Activated CD8-positive, alpha-beta memory T cell treated with anti-CD3 and anti-CD28 coated beads, Interleukin-2, amount 10 ng/mL, durations not matched to agents 7 days and 5 days (primary cell): ENCODE results near the gene ANKRD63. TPM values are rescaled to one million over a fixed set of nuclear protein-coding genes. Genes with fewer than 3 reads are reported as not detected.
A peak's percentile ranks its signal among the peaks of the same experiment; 100 is the strongest.

Experiments
- ATAC-seq: fragments of 150-1000 bp; cut with Tn5 transposase; one replicate; pipeline ENCODE4 v1.10.0; 2021; ENCODE audit warnings: moderate library complexity
- CTCF ChIA-PET: fragments of 350-600 bp; sonication (Branson Sonifier 250); formaldehyde crosslinking; loops from one replicate; lab custom pipeline; 2021; ENCODE audit warnings: antibody characterized with exemption; lab: Charles Lee
- DNase-seq: peaks from one replicate; pipeline ENCODE4 v3.0.0-alpha.2; 2020
- H3K27ac Mint-ChIP-seq: one replicate; pipeline ENCODE4 v1.8.0; 2021; ENCODE audit warnings: mild to moderate bottlenecking, mixed read lengths
- H3K27me3 Mint-ChIP-seq: one replicate; pipeline ENCODE4 v1.8.0; 2021; ENCODE audit warnings: mixed read lengths
- H3K36me3 Mint-ChIP-seq: one replicate; pipeline ENCODE4 v1.8.0; 2021; ENCODE audit warnings: mild to moderate bottlenecking, mixed read lengths
- H3K4me1 Mint-ChIP-seq: one replicate; pipeline ENCODE4 v1.8.0; 2021; ENCODE audit warnings: mixed read lengths
- H3K4me3 Mint-ChIP-seq: one replicate; pipeline ENCODE4 v1.8.0; 2021; ENCODE audit warnings: mild to moderate bottlenecking, moderate library complexity, mixed read lengths
- H3K9me3 Mint-ChIP-seq: one replicate; pipeline ENCODE4 v1.8.0; 2022; ENCODE audit warnings: low read depth, mixed read lengths
- total RNA-seq, 2 experiments: library from RNA; stranded (reverse); gene quantifications; one replicate each; pipeline ENCODE4 v1.2.3, GENCODE V29; 2021

Gene ANKRD63
- total RNA-seq, 2 experiments from 2014 or later = not detected

GRCh38 chr15:40256638-40257235 lies 26.1 kb downstream of the ANKRD63 start:
- Mint-ChIP-seq H3K27ac (no peak overlapping the region), H3K9me3 (no peaks in the 10 kb centered on the region), H3K4me1 (peaks cover 13% of the 10 kb centered on the region), H3K36me3 (no peaks in the 10 kb centered on the region), H3K4me3 (no peak overlapping the region), H3K27me3 (peaks cover 36% of the 10 kb centered on the region)
- ATAC-seq = peak; percentile 79
- DNase-seq = peak; percentile 58
- CTCF ChIA-PET = interaction anchor here (1.3 to 14.0 kb wide), 4 partner anchors 11 to 81 kb away, joined by 3 to 158 read pairs (median 4); partner anchors contain the start of gene PLCB2

- ATAC-seq = no peak
- CTCF ChIA-PET = interaction anchor here (0.9 to 14.0 kb wide), 3 partner anchors 21 to 38 kb away, joined by 3 to 158 read pairs (median 3); no protein-coding TSS in a partner anchor
- peaks cover 44% of the 10 kb centered on the region for H3K27me3 Mint-ChIP-seq
- H3K4me3 Mint-ChIP-seq = no peak overlapping the region
- no peaks in the 10 kb centered on the region for H3K9me3 Mint-ChIP-seq
- DNase-seq = no peak
- H3K4me1 Mint-ChIP-seq = peaks cover 13% of the 10 kb centered on the region
- H3K36me3 Mint-ChIP-seq = no peaks in the 10 kb centered on the region
- no peak overlapping the region for H3K27ac Mint-ChIP-seq
Measured at GRCh38 chr15:40255033-40255432, 27.8 kb downstream of the ANKRD63 start.

GRCh38 chr15:40254452-40254851 lies 28.4 kb downstream of the ANKRD63 start:
- Mint-ChIP-seq H3K27ac (no peak overlapping the region), H3K4me3 (no peak overlapping the region), H3K4me1 (peaks cover 13% of the 10 kb centered on the region), H3K9me3 (no peaks in the 10 kb centered on the region), H3K27me3 (peaks cover 45% of the 10 kb centered on the region), H3K36me3 (no peaks in the 10 kb centered on the region)
- DNase-seq (no peak), ATAC-seq (no peak)
- CTCF ChIA-PET = interaction anchor here (0.9 to 14.0 kb wide), 3 partner anchors 22 to 37 kb away, joined by 3 to 158 read pairs (median 3); no protein-coding TSS in a partner anchor

- H3K27ac Mint-ChIP-seq = no peak overlapping the region
- H3K4me3 Mint-ChIP-seq = peak overlapping the region; percentile 66
- ATAC-seq (peak; percentile 38), DNase-seq (no peak)
- peaks cover 13% of the 10 kb centered on the region for H3K4me1 Mint-ChIP-seq
- H3K36me3 Mint-ChIP-seq = no peaks in the 10 kb centered on the region
- H3K9me3 Mint-ChIP-seq = no peaks in the 10 kb centered on the region
- peaks cover 40% of the 10 kb centered on the region for H3K27me3 Mint-ChIP-seq
- CTCF ChIA-PET = interaction anchor here (14.0 kb wide), 1 partner anchor 23 kb away, joined by 158 read pairs; no protein-coding TSS in a partner anchor
Measured at GRCh38 chr15:40253167-40253790, 29.6 kb downstream of the ANKRD63 start.

- H3K36me3 Mint-ChIP-seq = no peaks in the 10 kb centered on the region
- no peak for DNase-seq
- CTCF ChIA-PET = interaction anchor here (0.8 to 14.0 kb wide), 2 partner anchors 9 to 24 kb away, joined by 3 to 158 read pairs; no protein-coding TSS in a partner anchor
- peaks cover 13% of the 10 kb centered on the region for H3K4me1 Mint-ChIP-seq
- peak overlapping the region; percentile 66 for H3K4me3 Mint-ChIP-seq
- H3K27me3 Mint-ChIP-seq = peaks cover 40% of the 10 kb centered on the region
- no peak overlapping the region for H3K27ac Mint-ChIP-seq
- H3K9me3 Mint-ChIP-seq = no peaks in the 10 kb centered on the region
- ATAC-seq = peak; percentile 68
Measured at GRCh38 chr15:40252438-40253166, 30.3 kb downstream of the ANKRD63 start.

- peaks cover 13% of the 10 kb centered on the region for H3K4me1 Mint-ChIP-seq
- DNase-seq = no peak
- CTCF ChIA-PET = interaction anchor here (0.8 to 14.0 kb wide), 2 partner anchors 10 to 24 kb away, joined by 3 to 158 read pairs; no protein-coding TSS in a partner anchor
- H3K4me3 Mint-ChIP-seq = no peak overlapping the region
- H3K36me3 Mint-ChIP-seq = no peaks in the 10 kb centered on the region
- H3K27me3 Mint-ChIP-seq = peaks cover 40% of the 10 kb centered on the region
- H3K27ac Mint-ChIP-seq = no peak overlapping the region
- no peaks in the 10 kb centered on the region for H3K9me3 Mint-ChIP-seq
- no peak for ATAC-seq
Measured at GRCh38 chr15:40252141-40252437, 30.8 kb downstream of the ANKRD63 start.

- Mint-ChIP-seq H3K36me3 (no peaks in the 10 kb centered on the region), H3K4me3 (no peak overlapping the region), H3K9me3 (no peaks in the 10 kb centered on the region), H3K27ac (no peak overlapping the region), H3K27me3 (peaks cover 40% of the 10 kb centered on the region), H3K4me1 (peaks cover 11% of the 10 kb centered on the region)
- CTCF ChIA-PET = interaction anchor here (1.7 kb wide), 1 partner anchor 28 kb away, joined by 9 read pairs; no protein-coding TSS in a partner anchor
- DNase-seq = no peak
- ATAC-seq = no peak
Measured at GRCh38 chr15:40251486-40252140, 31.3 kb downstream of the ANKRD63 start.

GRCh38 chr15:40250771-40251483 lies 31.9 kb downstream of the ANKRD63 start:
- ATAC-seq (no peak), DNase-seq (no peak)
- Mint-ChIP-seq H3K36me3 (no peaks in the 10 kb centered on the region), H3K27me3 (peaks cover 40% of the 10 kb centered on the region), H3K4me3 (no peak overlapping the region), H3K4me1 (peaks cover 9% of the 10 kb centered on the region), H3K9me3 (no peaks in the 10 kb centered on the region), H3K27ac (no peak overlapping the region)
- CTCF ChIA-PET = interaction anchor here (0.7 to 1.9 kb wide), 4 partner anchors 19 to 33 kb away, joined by 3 to 9 read pairs (median 6); no protein-coding TSS in a partner anchor

- Mint-ChIP-seq H3K9me3 (no peaks in the 10 kb centered on the region), H3K4me3 (no peak overlapping the region), H3K27ac (no peak overlapping the region), H3K27me3 (peaks cover 40% of the 10 kb centered on the region), H3K4me1 (peaks cover 9% of the 10 kb centered on the region), H3K36me3 (no peaks in the 10 kb centered on the region)
- CTCF ChIA-PET = interaction anchor here (0.7 to 1.9 kb wide), 4 partner anchors 19 to 33 kb away, joined by 3 to 9 read pairs (median 6); no protein-coding TSS in a partner anchor
- ATAC-seq = no peak
- no peak for DNase-seq
Measured at GRCh38 chr15:40250304-40250656, 32.6 kb downstream of the ANKRD63 start.

- H3K9me3 Mint-ChIP-seq = no peaks in the 10 kb centered on the region
- H3K36me3 Mint-ChIP-seq = no peaks in the 10 kb centered on the region
- CTCF ChIA-PET = interaction anchor here (0.7 to 1.9 kb wide), 5 partner anchors 11 to 362 kb away, joined by 3 to 9 read pairs (median 4); partner anchors contain the start of gene PAK6
- H3K27ac Mint-ChIP-seq = no peak overlapping the region
- no peak for DNase-seq
- peaks cover 9% of the 10 kb centered on the region for H3K4me1 Mint-ChIP-seq
- peaks cover 38% of the 10 kb centered on the region for H3K27me3 Mint-ChIP-seq
- H3K4me3 Mint-ChIP-seq = no peak overlapping the region
- ATAC-seq = no peak
Measured at GRCh38 chr15:40249477-40250303, 33.2 kb downstream of the ANKRD63 start.

- CTCF ChIA-PET = no interaction called here
- H3K4me3 Mint-ChIP-seq = no peak overlapping the region
- H3K27ac Mint-ChIP-seq = no peak overlapping the region
- H3K27me3 Mint-ChIP-seq = peaks cover 23% of the 10 kb centered on the region
- no peak for DNase-seq
- no peaks in the 10 kb centered on the region for H3K36me3 Mint-ChIP-seq
- ATAC-seq = no peak
- peaks cover 7% of the 10 kb centered on the region for H3K4me1 Mint-ChIP-seq
- no peaks in the 10 kb centered on the region for H3K9me3 Mint-ChIP-seq
Measured at GRCh38 chr15:40248006-40248783, 34.7 kb downstream of the ANKRD63 start.
